ENCODE measurements around the gene ZNF366. TPM values are rescaled to one million over a fixed set of nuclear protein-coding genes. Genes with fewer than 3 reads are reported as not detected.

ZNF366 gene
- polyA plus RNA-seq, 5 donors = 2.7 to 3.6 (median 3.4) TPM

DNA sequence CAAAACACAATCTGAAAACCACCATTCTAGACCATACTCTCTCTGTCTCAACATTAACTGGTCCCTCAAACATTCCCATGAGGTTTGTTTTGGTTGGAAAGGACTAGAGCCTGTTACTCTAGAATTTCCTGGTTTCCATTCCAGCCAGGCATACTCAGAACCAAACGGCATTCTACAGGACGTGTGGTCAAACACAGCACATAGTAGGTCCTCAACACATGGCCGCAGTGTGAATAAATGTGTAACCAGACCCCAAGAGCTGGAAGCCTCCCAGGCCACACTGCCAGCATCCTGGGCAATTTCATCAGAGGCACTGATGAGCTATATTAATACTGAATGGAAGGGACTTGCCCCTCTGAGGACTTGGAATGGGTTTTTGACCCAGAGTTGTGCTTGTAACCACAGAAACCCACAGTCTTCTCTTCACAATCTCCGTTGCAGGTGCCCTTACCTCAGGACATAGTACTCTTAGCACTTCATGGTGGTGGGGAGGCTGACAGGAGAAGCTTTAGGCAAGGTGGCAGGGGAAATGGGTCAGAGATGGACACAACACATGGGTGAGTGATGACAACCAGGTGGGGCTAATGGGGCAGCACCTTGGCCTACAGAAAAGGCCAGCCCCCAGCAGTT is 66.0 kb downstream of the ZNF366 start:
- DNase-seq = no peak

DNA sequence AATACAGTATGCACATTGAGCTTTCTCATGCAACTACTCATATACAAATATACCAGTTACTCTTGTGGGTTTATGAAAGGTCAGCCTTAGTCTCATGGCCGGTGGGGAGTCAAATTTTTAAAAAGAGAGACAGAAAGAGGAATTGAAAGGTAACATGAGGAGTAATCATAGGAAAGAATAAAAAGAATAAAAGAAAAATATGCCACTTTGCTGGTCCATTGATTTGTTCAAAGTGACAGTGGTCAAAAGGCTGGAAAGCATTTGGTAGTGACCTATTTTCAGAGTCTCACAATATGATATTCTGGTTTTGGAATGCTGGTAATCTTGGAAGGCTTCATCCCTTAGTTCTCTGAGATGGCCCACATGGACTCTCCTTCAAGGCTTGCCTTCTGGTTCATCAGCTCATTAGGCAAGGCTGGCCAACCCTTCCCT is 67.0 kb downstream of the ZNF366 start:
- DNase-seq = no peak

DNA sequence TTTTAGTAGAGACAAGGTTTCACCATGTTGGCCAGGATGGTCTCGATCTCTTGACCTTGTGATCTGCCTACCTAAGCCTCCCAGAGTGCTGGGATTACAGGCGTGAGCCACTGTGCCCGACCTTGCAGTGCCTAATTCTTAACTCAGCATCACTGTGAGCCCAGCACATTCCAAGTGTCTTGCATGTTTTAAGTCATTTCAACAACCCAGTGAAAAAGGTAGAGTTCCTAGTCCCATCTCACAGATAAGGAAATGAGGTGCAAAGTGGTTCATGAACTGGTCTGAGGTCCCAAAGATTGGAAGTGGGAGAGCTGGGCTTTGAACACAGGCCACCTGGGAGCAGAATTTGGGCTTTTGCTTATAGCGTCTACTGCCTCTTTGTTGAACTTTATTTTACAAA is 68.0 kb downstream of the ZNF366 start:
- no peak for DNase-seq

DNA sequence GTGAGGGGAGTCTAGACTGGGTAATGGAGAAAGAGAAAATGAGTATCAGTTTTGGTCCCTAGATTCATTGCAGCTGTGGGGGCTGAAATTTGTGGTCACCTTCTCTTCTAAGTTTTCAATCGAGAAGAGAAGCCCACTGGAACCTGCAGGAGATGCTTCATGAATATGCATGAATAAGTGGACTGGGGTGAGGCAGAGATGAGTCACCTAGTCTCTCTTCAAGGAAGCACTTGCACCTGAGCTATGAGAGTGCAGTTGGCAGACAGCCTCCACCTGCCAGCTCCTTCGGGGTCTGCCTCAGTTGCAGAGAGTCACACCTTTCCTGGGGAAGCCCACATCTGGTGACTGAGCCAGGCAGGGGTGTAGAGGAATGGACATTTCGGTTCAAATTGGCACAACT is 69.1 kb downstream of the ZNF366 start:
- no peak for DNase-seq

DNA sequence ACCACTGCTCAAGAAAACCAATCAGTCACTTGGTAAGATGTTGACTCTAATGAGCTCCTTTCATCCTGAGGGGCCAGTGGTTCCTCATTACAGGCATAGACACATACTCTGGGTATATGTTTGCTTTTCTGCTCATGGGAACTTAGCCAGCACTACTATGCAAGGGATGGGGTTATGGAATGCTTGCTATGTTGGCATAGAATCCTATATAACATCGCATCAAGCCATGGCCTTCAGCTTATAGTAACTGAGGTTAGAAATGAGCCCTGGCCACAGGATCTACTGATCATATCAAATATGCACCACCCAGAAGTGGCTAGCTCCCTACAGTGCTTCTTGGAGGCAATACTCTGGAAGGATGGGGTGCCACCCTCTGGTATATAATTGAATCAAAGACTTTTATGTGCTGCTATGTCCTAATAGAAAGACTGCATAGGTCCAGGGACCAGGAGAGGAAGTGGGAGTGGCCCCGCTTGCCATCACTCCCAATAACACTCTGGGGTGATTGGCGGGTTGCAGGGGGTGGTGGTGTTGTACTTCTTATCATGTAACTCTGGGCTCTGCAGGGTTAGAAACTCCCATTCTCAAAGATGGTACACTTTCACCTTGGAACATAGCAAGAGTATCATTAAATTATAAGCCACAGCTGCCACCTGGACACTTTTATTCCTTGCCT is 70.3 kb downstream of the ZNF366 start:
- no peak for DNase-seq

DNA sequence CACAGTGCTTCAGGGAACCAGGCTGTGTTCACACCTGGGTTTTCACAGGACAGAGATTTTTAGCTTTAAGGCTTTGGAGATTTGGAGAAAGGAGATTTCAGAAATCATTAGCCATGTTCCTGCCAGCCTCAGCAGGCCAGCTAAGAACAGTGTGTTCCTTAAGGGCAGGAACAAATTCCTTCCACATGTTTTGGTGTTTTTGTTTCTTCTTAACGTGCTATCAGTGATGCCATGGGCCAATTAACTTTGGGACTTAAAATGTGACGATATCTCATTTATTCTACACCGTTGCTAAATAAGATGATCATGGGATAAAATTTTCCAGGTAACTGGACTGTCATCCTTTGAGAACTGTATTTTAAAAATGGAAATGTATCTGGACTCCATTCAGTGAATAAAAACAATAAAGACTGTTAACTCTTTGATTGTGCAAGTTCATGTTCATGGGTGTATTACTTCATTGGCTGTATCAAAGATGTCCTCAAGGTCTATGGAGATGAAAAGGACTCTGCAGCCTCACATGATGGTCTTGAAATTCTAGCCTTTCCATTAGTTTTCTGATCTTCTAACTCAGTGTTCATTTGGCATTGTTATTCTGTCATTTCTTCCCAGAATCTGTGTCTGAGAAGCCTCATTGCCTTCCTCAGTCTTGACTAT is 72.3 kb downstream of the ZNF366 start:
- no peak for DNase-seq

DNA sequence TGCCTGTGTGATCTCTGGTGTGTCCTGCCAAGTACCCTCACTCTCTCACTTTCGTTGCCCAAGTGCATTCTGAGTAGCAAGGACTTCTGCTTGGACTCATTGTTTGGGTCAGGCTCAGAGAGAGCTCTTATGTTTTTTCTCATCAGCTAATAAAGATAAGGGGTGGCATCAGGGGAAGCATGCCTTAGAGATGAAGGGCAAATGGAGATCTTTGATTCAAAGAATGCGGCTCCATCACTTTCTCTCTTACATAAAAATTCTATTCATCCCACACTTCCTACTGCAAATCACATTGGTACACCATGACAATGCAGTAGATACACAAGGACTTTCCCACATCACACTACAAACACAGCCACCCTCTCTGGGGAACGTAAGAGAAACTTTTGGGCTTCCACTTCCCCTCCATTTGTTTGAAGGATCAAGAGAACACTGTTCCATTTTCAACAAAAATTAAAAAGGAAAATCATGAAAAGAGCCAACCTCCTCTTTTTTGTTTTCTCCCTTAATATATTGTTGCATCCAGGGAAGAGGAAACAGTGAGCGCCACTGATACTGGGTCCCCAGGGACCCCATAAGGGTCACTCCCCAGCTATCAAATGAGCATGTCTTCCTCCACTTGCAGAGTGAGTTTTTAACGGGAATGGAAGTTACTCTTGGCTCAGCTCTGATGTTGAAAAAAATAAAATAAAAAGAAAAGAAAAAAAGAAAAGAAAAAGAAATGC is 73.0 kb downstream of the ZNF366 start:
- no peak for DNase-seq

DNA sequence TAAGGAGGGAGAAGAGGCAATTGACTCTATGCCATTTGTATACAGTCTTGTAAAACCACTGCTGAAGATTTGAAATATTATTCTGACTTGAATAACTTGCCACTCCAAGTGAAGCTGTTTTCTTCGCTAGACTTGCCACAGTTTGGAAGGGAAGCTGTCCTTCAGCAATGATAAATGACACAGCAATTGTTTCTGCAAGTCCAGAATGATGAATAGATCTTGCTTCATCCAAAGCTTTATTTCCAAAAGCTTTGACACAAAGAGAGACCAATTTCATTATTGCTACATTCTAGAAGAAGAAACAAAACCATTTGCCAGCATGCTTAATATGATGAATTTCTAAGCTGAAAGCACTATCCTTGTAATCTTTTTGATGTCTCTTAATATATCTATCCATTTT is 73.7 kb downstream of the ZNF366 start:
- DNase-seq = no peak

DNA sequence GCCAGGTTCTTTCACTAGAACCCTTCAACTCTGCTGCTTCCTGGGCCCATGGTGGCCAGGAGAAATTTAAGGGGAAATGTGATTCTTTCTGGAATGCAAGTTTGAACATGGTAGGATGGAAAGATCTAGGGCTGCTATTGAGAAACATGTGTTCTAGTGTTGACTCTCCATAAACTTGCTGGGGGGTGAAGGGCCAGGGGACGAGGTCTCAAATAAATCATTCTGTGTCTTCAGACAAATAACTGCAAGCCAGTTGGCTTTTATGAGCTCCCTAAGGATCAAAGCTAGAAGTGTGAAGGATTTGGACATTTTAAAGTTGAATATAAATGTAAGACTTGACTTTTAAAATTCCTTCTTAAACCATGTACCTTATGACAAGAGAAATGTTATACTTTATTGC is 78.5 kb downstream of the ZNF366 start:
- no peak for DNase-seq

DNA sequence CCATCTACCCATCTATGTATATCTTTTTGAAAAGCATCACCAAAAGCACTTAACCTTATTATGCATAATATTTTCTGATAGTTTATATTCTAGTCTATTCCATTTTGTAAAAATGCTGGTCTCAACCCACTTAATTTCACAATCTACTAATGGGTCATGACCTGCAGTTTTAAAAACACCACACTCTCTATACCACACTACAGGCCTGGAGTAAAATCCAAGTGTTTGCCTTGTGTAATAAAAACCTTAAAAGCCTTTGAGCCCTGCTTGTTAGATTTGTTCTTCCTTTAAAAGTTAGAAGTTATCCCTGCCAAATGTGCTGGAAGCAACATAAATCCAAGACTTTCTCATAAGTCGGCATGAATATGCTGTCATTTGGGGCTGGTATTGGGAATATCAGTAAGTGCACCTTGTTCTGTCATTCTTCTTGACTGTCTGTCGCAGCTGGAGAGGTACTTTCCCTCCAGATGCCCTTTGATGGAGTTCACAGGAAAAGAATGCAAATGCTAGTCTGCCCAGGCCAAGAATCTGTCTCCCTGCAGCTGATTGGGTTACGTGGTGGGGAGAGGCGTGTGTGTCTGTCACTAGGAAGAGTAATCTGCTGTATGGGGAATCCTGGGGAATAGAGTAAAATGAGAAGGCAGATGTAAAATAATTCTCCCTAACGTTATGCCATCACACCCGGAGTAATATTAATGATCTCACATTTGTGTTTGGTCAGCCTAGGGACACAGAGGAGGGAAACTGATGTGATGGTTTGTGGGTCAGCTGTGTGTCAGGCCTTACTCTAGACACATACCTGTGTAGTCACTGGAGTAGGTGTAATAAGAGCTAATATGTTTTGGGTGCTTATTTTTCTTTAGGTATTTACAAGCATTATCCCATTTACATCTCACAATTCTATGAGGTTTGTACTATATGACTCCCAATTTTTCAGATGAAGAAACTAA is 79.4 kb downstream of the ZNF366 start:
- no peak for DNase-seq

DNA sequence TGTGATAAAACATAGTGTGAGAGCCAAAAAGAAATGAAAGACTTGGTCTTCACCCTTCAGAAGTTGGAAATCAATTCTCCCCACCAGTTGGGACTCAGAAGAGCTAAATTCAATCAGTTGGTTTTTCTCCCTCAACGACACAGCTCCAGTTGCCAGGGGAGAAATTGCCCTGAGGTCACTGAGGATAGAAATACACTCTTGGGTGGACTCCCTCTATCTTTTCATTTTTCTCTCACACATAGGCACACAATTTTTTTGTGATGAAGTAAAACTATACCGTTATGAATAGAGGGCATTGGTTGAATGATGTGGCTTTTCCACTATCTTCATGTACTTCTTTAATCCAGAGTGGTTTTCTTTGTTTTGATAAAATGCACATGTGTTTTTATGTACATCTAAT is 80.2 kb downstream of the ZNF366 start:
- no peak for DNase-seq

DNA sequence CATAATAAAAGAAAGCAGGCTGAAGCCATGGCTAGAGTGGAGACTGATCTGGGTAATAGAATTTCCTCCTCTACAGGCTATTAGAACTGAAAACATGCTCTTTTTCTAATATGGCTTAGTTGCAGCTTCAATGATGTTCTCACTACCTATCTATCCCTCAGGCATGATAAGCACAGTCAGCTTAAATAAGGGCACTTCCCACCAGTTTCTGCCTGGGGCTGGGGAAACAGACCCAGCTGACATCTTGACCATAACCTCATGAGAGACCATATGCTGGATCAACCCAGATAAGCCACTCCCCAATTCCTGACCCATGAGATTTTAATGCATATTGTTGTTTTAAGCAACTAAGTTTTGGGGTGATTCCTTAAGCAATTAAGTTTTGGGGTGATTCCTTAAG is 81.2 kb downstream of the ZNF366 start:
- DNase-seq = no peak

DNA sequence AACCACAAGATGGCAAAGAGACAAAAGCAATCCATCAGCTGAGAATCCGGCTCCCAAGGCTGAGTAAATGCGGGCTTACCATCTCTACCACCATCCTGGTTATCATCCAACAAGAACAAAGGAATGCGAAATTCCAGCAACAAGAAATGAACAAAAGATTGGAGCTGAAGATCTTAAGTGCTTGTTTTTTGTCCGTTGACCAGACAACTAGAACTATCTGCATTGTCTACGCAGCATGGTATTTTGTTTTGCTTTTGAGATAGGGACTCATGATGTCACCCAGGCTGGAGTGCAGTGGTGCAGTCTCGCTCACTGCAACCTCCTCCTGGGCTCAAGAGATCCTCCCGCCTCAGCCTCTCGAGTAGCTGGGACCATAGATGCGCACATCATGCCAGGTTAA is 88.9 kb downstream of the ZNF366 start:
- no peak for DNase-seq

DNA sequence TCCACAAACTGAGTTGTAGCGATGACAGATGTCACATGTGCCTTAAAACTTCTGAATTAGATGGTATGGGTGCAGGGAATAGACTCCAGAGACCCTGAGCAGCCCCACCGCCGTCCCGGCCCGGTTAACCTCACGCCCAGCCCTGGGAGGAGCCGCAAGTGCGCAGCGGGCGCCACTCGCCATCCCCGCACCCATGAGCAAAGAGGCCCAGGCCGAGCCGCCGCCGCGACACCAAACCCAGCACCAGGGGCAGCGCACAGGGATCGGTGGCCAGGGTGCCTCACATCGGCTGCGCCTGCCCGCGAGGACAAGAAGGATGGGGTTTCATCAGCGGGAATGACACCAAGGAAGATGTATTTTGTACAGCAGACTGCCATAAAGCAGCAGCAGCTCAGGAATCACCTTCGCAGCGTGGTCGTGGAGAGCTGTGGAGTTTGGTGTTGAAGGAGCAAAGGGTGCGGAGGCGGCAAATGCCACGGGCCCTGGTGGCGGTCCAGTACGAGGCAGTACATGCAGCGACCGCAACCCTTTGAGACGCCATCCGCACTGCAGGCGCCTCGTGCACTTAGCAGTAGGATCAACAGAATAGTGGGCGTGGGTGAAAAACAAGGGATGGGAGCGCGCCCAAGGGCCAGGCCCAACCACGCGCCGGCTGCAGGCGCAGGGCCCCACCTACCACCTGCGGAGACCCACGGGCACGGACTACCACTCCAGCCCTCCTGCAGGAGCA is 89.7 kb downstream of the ZNF366 start:
- DNase-seq = no peak

DNA sequence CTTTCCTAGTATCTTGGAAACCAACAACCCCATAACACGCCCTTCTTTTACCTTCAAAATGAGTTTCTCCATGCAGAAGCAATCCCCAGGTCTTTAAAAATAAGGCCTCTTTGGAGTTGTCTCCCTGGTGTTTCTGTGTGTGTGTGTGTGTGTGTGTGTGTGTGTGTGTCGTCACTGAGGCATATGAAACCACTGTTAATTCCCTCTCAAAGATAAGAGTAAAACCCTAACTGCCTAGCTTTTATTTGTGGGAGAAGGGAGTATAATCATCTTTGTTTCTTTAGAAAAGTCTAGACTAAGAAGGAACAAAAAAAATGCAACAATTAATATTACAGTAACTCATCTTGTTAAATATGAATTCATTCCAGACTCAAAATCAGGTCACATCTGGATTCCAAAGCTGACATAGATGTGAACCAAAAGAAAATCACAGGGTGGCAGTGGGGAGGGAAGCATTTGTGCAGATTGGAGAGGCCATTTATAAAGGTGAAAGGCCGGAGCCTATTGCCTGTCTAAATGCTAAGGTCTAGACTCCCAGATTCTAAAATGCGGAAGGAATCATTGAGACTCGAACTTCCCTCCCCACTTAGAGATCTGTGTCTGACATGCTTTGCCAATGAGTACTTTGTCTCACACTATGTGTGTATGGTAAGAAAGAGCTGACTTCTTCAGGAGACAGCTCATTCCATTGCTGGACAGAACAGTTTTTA is 91.4 kb downstream of the ZNF366 start:
- no peak for DNase-seq

DNA sequence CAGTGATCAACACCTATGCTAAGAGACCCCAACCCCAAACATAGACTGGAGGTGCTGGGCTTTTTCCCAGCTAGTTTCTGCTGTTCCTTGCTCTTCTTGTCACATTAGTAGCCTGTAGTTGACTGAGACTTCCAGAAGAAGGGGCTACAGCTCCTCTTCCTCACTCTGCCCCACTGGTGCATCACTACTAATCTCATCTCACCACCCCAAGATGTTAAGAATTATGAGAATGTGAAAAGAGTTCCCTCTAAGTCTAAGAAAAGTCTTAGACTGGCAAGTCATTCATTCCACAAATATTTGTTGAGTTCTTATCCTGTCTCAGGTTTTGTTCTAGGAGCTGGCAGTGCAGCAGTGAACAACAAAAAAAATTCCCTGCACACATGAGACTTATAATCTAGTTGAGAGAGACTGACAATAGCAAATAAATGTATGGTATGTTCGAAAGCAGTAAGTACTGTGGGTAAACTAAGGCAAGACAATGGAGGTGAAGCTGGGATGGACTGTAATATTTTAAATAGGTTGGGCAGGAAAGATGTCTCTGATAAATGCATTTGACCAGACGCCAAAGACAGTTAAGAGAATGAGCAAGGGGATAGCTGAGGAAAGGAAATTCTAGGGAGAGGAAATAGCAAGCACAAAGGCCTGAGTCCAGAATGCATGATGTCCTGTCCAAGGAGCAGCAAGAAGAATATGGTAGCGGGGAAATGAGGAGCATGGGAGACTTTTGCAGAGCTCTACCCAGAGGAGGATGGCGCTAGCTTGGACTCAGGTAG is 94.7 kb downstream of the ZNF366 start:
- no peak for DNase-seq

DNA sequence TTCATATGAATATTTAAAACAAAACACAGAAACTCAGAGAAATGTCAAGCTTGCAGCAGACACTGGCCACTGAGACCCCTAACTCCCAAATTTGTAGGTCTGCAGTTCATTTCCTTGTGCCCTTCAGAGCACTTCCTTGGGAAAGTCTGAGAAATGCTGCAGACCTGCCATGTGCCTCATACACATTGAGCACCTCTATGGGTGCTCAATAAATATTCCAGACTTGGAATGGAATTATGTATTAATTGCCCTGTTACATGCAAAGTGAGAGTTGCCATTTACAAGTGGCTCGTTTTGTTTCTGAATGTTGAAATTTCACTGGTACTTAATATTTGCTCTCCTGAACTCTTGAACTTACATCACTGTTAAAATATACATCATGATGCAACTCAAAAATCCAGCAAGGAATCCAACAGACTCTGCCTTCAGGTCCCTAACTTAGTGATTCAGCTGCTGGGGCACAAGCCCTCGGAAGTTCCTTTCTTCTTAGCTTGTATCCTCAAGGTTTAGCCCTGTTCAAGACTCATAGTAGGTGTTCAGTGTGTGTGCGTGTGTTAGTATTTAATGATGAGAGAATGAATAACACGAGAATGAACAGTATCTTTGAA is 96.4 kb downstream of the ZNF366 start:
- DNase-seq = no peak

DNA sequence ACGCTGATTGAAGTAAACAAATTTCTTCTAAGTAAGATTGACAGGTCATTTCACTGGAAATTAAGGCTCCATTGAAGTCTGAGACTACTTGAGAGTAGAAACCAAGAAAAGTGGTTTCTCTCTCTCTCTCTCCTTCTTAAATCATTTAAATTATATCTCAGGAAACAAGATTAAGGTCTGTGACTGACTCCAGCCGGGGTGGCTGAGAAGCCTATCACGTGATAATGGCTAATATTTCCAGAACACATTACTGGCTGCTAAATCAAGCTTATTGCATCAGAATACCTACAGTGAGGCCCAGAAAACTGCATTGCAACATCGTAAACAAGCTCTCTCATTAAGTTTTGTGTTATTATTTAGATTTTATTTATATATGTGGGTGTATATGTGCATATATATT is 98.6 kb downstream of the ZNF366 start:
- DNase-seq = peak; percentile 47 to 67

DNA sequence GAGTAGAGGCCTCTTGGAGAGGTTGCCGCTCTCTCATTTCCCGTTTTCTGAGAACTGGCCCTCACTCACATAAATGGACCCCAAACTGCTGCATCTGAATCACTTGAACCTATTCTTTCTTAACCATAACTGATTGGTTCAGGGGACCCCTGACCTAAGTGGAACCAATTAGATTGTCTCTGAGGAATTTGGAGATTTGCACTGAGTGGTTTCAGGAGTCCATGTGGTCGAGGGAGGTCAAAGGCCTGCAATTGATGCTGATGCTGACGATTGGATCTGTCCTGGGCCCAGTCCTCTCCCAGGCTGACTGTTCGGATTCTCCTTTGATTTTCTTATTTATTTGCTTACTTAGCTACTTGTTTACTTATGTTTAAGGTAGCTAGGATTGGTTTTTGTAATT is 99.1 kb downstream of the ZNF366 start:
- no peak for DNase-seq
